Stimulated activated CD8-positive, alpha-beta memory T cell treated with anti-CD3 and anti-CD28 coated beads, Interleukin-4, amount 100 ng/mL, for 1 hour (primary cell): ENCODE data around the gene NPHP3.

Source experiments
- DNase-seq, 2 donors: peaks; one replicate each; pipeline ENCODE4 v3.0.0-alpha.2; 2020; ENCODE audit warnings: low read depth in 2 of 2, low spot score in 1 of 2

The NPHP3 gene

GRCh38 chr3:132703733-132704132 lies 18.5 kb downstream of the NPHP3 start:
- no peak for DNase-seq

GRCh38 chr3:132695422-132695821 lies 26.8 kb downstream of the NPHP3 start:
- no peak for DNase-seq

DNA sequence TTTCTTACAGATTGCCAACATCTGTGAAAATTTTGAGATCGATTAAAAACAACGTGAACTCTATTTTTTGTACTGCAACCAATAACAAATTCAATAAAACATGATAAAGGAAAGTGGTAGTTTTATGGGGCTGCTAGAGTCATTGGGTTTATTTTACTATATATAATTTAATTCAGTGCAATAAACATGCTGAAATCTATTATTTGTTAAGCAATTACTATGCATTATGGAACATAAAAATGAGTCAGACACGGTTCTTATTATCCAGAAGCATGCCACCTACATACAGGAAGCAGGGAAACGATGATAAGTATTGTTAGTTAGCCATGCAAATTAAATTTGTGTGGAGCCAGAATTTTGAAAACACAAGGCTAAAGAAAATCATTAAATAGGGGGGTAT lies 27.2 kb downstream of the NPHP3 start:
- DNase-seq = no peak

- no peak for DNase-seq
These were observed 32.2 kb downstream of the NPHP3 start for GRCh38 chr3:132690040-132690439.

DNA sequence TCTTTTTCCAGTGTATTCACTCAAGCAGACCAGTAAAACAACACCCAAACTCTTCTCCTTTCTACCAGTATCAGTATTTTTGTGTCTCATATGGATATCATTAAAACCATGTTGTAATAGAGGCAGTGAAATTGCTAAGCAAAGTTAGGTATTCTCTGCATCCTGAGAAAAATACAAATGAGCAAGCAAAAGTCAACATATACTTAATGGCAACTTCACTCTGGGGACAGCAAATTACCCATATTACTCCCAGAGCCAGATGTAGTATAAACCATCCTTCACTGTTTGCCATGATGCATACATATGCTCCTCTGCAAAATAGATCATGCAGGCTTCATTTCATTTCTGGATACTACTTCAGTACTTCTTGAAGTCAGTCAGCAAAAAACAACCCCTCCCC lies 40.0 kb downstream of the NPHP3 start:
- no peak for DNase-seq

DNA sequence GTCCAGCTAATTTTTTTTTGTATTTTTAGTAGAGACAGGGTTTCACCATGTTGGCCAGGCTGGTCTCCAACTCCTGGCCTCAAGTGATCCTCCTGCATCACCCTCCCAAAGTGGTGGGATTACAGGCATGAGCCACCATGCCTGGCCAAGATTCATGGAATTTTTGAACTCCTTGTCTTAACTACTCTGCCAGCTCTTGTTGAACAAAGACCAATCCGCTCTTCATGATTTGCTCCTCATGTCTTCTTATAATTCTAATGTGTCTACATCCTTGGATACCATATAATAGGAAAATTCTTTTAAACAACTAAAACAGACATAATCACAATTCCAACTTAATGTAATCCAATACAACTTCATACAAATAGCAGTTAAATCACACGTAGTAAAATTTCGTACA lies 40.8 kb downstream of the NPHP3 start:
- no peak for DNase-seq

GRCh38 chr3:132679911-132680310 lies 42.3 kb downstream of the NPHP3 start:
- no peak for DNase-seq

DNA sequence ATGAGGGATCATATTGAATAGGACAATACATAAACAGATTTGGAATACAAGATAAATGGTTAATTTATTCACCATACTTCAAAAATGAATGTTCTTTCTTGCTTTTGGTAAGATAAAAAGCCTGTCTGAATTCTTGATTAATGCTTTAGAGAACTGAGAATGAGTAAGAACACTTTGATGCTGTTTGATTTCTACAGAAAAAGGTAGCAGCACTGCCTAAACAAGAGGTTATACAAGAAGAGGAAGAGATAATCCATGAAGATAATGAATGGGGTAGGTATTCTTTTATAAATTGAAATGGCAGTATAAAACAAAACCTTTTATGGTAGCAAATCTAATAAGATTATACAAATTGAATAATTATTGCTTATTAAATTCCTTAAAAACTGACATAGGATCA lies 46.8 kb downstream of the NPHP3 start:
- no peak for DNase-seq

- DNase-seq = no peak
These were observed 52.9 kb downstream of the NPHP3 start for GRCh38 chr3:132669256-132669777.

GRCh38 chr3:132665230-132665745 lies 56.9 kb downstream of the NPHP3 start:
- no peak for DNase-seq

- DNase-seq = no peak
These were observed 60.0 kb downstream of the NPHP3 start for GRCh38 chr3:132662212-132662611.

DNA sequence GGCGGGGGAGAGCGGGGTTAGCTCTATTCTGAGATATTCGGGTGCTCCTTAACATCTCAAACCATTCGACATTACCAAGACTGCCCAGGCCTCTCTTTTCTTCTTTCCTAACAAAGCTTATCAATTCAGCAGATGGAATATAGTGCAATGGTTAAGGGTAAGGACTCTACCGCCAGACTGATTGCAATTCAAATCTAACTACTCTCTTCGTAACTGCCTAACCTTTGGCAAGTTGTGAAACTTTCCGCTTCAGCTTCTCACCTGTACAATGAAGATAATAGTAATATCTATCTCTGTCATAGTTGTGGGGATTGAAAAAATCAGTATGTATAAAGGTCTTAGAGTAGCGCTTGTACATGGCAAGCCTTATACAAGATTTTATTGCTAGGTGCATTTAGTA lies 61.1 kb downstream of the NPHP3 start:
- DNase-seq = no peak

DNA sequence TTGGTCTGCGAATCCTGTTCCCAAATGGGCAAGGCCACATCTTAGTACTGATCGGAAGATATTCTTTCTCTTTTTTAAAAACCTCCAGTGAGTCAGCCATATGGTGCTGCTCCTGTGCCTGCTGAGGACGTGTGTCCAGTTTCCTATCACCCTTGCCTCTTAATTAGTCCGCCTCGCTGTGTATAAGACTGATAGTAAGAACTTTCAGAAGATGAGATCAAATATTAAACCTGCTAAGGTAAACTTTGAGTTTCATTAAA lies 61.5 kb downstream of the NPHP3 start:
- DNase-seq = no peak

DNA sequence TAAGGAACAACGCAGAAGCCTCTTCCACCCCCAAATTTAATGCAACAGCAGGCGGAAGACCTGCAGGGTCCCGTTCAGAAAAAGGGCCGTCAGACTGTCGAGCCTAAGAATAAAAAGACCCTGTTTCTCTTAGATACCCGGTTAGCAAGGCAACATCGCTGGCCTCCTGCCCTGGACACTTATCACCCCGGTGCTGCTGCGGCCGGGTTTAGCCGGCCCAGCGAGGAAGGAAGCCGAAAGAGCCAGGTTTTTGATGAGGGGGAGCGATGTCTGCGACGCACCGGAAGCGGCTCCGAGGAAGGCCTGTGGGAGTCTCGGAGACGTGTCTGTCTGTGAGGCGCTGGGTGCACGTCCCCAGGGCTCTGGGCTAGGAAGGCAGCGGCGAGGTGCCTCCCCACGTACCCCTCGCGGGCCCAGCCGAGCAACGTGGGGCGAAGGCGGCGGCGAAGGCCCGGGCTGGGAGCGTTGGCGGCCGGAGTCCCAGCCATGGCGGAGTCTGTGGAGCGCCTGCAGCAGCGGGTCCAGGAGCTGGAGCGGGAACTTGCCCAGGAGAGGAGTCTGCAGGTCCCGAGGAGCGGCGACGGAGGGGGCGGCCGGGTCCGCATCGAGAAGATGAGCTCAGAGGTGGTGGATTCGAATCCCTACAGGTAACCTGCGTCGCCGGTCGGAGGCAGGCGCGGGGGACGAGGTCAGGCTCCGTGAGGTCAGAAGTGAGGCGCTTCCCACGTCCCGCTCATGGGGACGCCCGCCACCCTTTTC lies 62.0 kb downstream of the NPHP3 start, which contains the start of gene UBA5:
Gene UBA5 (plus strand): TSS at position 278 of the 759 bp plus-strand sequence. CDS start 209 bp downstream, at position 487.
- peak; percentile 34 to 43 for DNase-seq

DNA sequence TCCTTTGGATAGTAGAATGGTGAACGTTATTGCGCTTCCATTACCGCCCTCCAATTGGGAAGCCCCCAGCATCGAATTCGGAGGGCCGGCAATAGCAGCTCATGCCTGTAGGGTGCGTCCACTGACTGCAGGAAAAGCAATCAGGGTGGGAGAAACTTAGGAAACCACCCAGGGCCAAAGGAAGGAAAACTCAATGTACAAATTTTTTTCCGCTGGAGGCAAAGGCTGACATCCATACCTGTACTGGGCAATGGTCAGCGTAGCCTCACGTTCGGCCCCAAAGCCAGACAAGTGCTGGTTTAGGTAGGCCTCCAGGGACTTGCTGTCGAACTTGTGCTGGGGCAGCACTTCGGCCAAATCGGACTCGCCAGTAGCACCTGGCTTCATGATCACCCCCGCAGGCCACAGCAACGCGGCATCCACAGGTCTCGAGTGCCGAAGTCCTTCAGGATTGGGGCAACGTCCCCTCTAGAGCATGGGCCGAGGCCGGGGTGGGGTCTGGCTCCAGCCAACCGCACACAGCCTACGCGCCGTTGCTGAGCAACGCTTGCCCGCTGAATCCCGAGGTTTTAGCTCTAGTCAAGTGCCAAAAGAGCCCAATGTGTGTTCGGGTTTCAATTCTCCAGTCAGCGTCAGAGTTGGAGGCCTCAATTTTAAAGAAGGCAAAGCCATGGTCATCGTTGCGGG lies 62.7 kb downstream of the NPHP3 start, which contains the start of gene ACAD11:
Gene ACAD11 (minus strand): TSS at position 445 of the 687 bp plus-strand sequence. CDS start 58 bp downstream, at position 387.
- no peak for DNase-seq

GRCh38 chr3:132659000-132659364 lies 63.2 kb downstream of the NPHP3 start:
- no peak for DNase-seq

GRCh38 chr3:132657869-132658747 lies 64.1 kb downstream of the NPHP3 start:
- DNase-seq = no peak

- DNase-seq = no peak
These were observed 66.7 kb downstream of the NPHP3 start for GRCh38 chr3:132655471-132655870.

GRCh38 chr3:132654721-132655120 lies 67.5 kb downstream of the NPHP3 start:
- DNase-seq = no peak

GRCh38 chr3:132654190-132654589 lies 68.0 kb downstream of the NPHP3 start:
- DNase-seq = no peak

GRCh38 chr3:132652640-132653270 lies 69.5 kb downstream of the NPHP3 start:
- no peak for DNase-seq
